MM.1S (cell line): Measurements from ENCODE around the gene PTPRF.

Experiments used
- EZH2 ChIP-seq: fragments of 300-600 bp; sonication (generic); optimal IDR thresholded peaks from 2 replicates; pipeline ENCODE3; 2017; ENCODE audit warnings: low read depth, mild to moderate bottlenecking, antibody characterized with exemption, low read length, mixed read lengths
- EZH2phosphoT487 ChIP-seq: fragments of 300-600 bp; sonication (generic); IDR thresholded peaks from 2 replicates; pipeline ENCODE4 v1.6.1; 2018; ENCODE audit warnings: antibody characterized with exemption, low read length
- TF ChIP-seq, protein P1 (sequence below): fragments of 300-600 bp; sonication (generic); IDR thresholded peaks from 2 replicates; pipeline ENCODE4 v1.5.1; 2016; ENCODE audit warnings: antibody characterized with exemption, low read length, mixed read lengths

DNA sequence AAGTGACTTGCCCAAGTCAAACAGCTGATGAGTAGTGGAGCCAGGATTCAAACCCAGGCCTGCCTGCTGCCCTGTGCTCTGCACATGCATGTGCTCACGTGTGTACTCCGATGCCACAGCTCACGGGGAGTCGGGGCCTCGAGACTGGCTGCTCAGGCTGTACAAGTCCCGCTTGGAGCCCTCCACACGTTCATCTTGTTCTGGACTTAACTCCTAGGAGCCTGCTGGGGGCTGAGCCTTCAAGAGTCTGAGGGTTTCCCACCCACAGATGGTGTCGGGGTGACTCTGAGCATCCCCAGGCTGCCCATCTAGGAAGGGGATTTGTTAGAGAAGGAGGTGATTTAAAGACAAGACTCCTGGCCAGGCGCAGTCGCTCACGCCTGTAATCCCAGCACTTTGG lies 83.5 kb downstream of the PTPRF start:
- TF ChIP-seq, protein P1, sequence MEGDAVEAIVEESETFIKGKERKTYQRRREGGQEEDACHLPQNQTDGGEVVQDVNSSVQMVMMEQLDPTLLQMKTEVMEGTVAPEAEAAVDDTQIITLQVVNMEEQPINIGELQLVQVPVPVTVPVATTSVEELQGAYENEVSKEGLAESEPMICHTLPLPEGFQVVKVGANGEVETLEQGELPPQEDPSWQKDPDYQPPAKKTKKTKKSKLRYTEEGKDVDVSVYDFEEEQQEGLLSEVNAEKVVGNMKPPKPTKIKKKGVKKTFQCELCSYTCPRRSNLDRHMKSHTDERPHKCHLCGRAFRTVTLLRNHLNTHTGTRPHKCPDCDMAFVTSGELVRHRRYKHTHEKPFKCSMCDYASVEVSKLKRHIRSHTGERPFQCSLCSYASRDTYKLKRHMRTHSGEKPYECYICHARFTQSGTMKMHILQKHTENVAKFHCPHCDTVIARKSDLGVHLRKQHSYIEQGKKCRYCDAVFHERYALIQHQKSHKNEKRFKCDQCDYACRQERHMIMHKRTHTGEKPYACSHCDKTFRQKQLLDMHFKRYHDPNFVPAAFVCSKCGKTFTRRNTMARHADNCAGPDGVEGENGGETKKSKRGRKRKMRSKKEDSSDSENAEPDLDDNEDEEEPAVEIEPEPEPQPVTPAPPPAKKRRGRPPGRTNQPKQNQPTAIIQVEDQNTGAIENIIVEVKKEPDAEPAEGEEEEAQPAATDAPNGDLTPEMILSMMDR: no peak
- TF ChIP-seq EZH2phosphoT487 (no peak), EZH2 (no peak)
